PC-9 (cell line): ENCODE data around the gene DDIT4L. TPM values are rescaled to one million over a fixed set of nuclear protein-coding genes. Genes with fewer than 3 reads are reported as not detected.

ENCODE experiments used
- BruUV-seq: library from RNA; stranded (reverse); fragments of 400-500 nt; replicated peaks from 2 replicates; lab custom pipeline; 2021; lab: Mats Ljungman, UMichigan
- CTCF ChIA-PET: fragments of 300-600 bp; sonication (Branson Sonifier 250); formaldehyde crosslinking; loops from one replicate; lab custom pipeline; 2022; ENCODE audit warnings: antibody characterized with exemption; lab: Charles Lee
- POLR2A ChIA-PET: fragments of 300-600 bp; sonication (Branson Sonifier 250); formaldehyde crosslinking; loops from one replicate; lab custom pipeline; 2022; ENCODE audit warnings: antibody characterized with exemption; ENCODE audit not compliant: unreplicated experiment; lab: Charles Lee
- DNase-seq, 2 experiments: peaks; one replicate each; pipeline versions ENCODE4 v3.0.0 to v3.0.0-alpha.2; 2015 to 2022; ENCODE audit warnings: mixed read lengths in 1 of 2
- H2AFZ ChIP-seq: fragments of 200-600 bp; sonication (generic); 2 replicates; pipeline ENCODE4 v1.8.1; 2017; ENCODE audit warnings: antibody characterized with exemption
- H3F3A ChIP-seq: fragments of 200-600 bp; sonication (generic); 2 replicates; pipeline ENCODE4 v1.8.1; 2017; ENCODE audit warnings: antibody characterized with exemption, mild to moderate bottlenecking, low read depth; ENCODE audit not compliant: insufficient read depth
- H3K27ac ChIP-seq: fragments of 200-600 bp; sonication (generic); 2 replicates; pipeline ENCODE4 v1.6.1; 2016; ENCODE audit warnings: mixed run types
- H3K27me3 ChIP-seq: fragments of 200-600 bp; sonication (generic); 2 replicates; pipeline ENCODE4 v1.6.1; 2016; ENCODE audit warnings: low read depth, mixed run types; ENCODE audit not compliant: insufficient read depth
- H3K36me3 ChIP-seq: fragments of 200-600 bp; sonication (generic); 2 replicates; pipeline ENCODE4 v1.6.1; 2016; ENCODE audit warnings: low read depth, mixed run types
- H3K4me1 ChIP-seq: fragments of 200-600 bp; sonication (generic); replicated peaks from 2 replicates; pipeline ENCODE4 v1.6.1; 2016; ENCODE audit warnings: mixed run types; ENCODE audit not compliant: insufficient read depth
- H3K4me2 ChIP-seq: fragments of 200-600 bp; sonication (generic); 2 replicates; pipeline ENCODE4 v1.6.1; 2017; ENCODE audit warnings: mixed run types
- H3K4me3 ChIP-seq: fragments of 200-600 bp; sonication (generic); 2 replicates; pipeline ENCODE4 v1.6.1; 2016; ENCODE audit warnings: mixed run types
- H3K79me2 ChIP-seq: fragments of 200-600 bp; sonication (generic); 2 replicates; pipeline ENCODE4 v1.6.1; 2017; ENCODE audit warnings: low read depth, mixed run types
- H3K9me2 ChIP-seq: fragments of 200-600 bp; sonication (generic); 2 replicates; pipeline ENCODE4 v1.8.1; 2017; ENCODE audit warnings: mild to moderate bottlenecking; ENCODE audit not compliant: insufficient read depth
- H3K9me3 ChIP-seq: fragments of 200-600 bp; sonication (generic); 2 replicates; pipeline ENCODE4 v1.8.1; 2016; ENCODE audit warnings: low read depth; ENCODE audit not compliant: insufficient read depth
- H4K20me1 ChIP-seq: fragments of 200-600 bp; sonication (generic); 2 replicates; pipeline ENCODE4 v1.8.1; 2017; ENCODE audit not compliant: insufficient read depth
- EZH2 ChIP-seq: fragments of 200-600 bp; sonication (generic); IDR thresholded peaks from 2 replicates; pipeline ENCODE4 v1.8.0; 2017; ENCODE audit warnings: antibody characterized with exemption, low read depth
- intact Hi-C: fragments of 100-400 bp; cut with micrococcal nuclease; formaldehyde crosslinking; loops from one replicate; pipeline ENCODE4 v1.10.0; 2022; ENCODE audit not compliant: unreplicated experiment
- total RNA-seq: library from RNA; stranded (reverse); gene quantifications from 2 replicates; pipeline ENCODE4 v1.2.3, GENCODE V29; 2021
- TF ChIP-seq, protein P1 (sequence below): fragments of 200-600 bp; sonication (generic); conservative IDR thresholded peaks from 2 replicates; pipeline ENCODE4 v1.6.1; 2017; ENCODE audit warnings: mixed run types, antibody characterized with exemption, mild to moderate bottlenecking, moderate library complexity

The DDIT4L gene
- total RNA-seq, 1 experiment from 2014 or later: 1.0 TPM

GRCh38 chr4:100149190-100149589 lies 41.1 kb downstream of the DDIT4L start:
- H3K79me2 ChIP-seq: no peaks in the 10 kb centered on the region
- POLR2A ChIA-PET: no interaction called here
- TF ChIP-seq, protein P1, sequence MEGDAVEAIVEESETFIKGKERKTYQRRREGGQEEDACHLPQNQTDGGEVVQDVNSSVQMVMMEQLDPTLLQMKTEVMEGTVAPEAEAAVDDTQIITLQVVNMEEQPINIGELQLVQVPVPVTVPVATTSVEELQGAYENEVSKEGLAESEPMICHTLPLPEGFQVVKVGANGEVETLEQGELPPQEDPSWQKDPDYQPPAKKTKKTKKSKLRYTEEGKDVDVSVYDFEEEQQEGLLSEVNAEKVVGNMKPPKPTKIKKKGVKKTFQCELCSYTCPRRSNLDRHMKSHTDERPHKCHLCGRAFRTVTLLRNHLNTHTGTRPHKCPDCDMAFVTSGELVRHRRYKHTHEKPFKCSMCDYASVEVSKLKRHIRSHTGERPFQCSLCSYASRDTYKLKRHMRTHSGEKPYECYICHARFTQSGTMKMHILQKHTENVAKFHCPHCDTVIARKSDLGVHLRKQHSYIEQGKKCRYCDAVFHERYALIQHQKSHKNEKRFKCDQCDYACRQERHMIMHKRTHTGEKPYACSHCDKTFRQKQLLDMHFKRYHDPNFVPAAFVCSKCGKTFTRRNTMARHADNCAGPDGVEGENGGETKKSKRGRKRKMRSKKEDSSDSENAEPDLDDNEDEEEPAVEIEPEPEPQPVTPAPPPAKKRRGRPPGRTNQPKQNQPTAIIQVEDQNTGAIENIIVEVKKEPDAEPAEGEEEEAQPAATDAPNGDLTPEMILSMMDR: no peak
- TF ChIP-seq EZH2: no peak
- H4K20me1 ChIP-seq: no peaks in the 10 kb centered on the region
- H2AFZ ChIP-seq: no peak overlapping the region
- no peak overlapping the region for H3K27ac ChIP-seq
- no peak for DNase-seq
- intact Hi-C loops: no loop called here
- H3F3A ChIP-seq: no peaks in the 10 kb centered on the region
- CTCF ChIA-PET: no interaction called here
- no peaks in the 10 kb centered on the region for H3K36me3 ChIP-seq
- H3K27me3 ChIP-seq: no peaks in the 10 kb centered on the region
- no peaks in the 10 kb centered on the region for H3K4me1 ChIP-seq
- H3K9me3 ChIP-seq: no peaks in the 10 kb centered on the region
- no peak overlapping the region for H3K4me3 ChIP-seq
- no peak overlapping the region for H3K4me2 ChIP-seq
- no peaks in the 10 kb centered on the region; the same call in 1 of the 2 replicates for H3K9me2 ChIP-seq
- BruUV-seq: no TSS peak

GRCh38 chr4:100147684-100148083 lies 42.6 kb downstream of the DDIT4L start:
- intact Hi-C loops: no loop called here
- H3K9me2 ChIP-seq: no peaks in the 10 kb centered on the region
- H3K36me3 ChIP-seq: no peaks in the 10 kb centered on the region
- no peaks in the 10 kb centered on the region for H3F3A ChIP-seq
- H3K4me1 ChIP-seq: no peaks in the 10 kb centered on the region
- no peaks in the 10 kb centered on the region for H4K20me1 ChIP-seq
- no peak overlapping the region for H3K4me3 ChIP-seq
- no TSS peak for BruUV-seq
- no peaks in the 10 kb centered on the region for H3K79me2 ChIP-seq
- no peak overlapping the region for H3K4me2 ChIP-seq
- no peaks in the 10 kb centered on the region for H3K27me3 ChIP-seq
- no peaks in the 10 kb centered on the region for H3K9me3 ChIP-seq
- ChIA-PET POLR2A (no interaction called here), CTCF (no interaction called here)
- no peak overlapping the region for H2AFZ ChIP-seq
- no peak for DNase-seq
- TF ChIP-seq EZH2: no peak
- TF ChIP-seq, protein P1: no peak
- no peak overlapping the region for H3K27ac ChIP-seq

DNA sequence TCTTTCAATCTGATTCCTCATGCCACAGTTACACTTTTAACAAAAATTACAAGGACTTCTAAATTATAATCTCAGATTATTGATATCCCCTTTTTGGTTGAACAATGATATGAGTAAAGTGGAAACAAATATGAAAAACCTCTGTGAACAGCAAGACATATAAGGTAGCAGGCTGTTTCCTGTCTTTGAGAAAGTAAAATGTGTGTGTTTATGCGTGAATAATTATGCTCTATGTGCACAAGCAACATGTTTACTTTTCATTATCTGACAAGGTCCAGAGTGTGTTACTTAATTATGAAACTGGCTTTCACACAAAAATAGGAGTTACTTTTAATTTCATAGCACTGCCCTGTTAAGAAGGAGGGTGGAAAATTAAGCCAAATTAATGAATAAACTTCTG lies 43.1 kb downstream of the DDIT4L start:
- ChIA-PET CTCF (no interaction called here), POLR2A (no interaction called here)
- H2AFZ ChIP-seq: no peak overlapping the region
- DNase-seq: no peak
- no peak overlapping the region for H3K27ac ChIP-seq
- intact Hi-C loops: no loop called here
- no peaks in the 10 kb centered on the region for H3K9me2 ChIP-seq
- no peaks in the 10 kb centered on the region for H3K36me3 ChIP-seq
- no peaks in the 10 kb centered on the region for H4K20me1 ChIP-seq
- H3K27me3 ChIP-seq: no peaks in the 10 kb centered on the region
- no peak overlapping the region for H3K4me3 ChIP-seq
- no peaks in the 10 kb centered on the region for H3F3A ChIP-seq
- no peak for TF ChIP-seq EZH2
- TF ChIP-seq, protein P1: no peak
- no peaks in the 10 kb centered on the region for H3K79me2 ChIP-seq
- no peaks in the 10 kb centered on the region for H3K4me1 ChIP-seq
- BruUV-seq: no TSS peak
- no peaks in the 10 kb centered on the region for H3K9me3 ChIP-seq
- no peak overlapping the region for H3K4me2 ChIP-seq
